GM12878 (cell line): ENCODE measurements around the gene C1orf87.

Experiments
- DPF2 ChIP-seq: fragments of 450-650 bp; IDR thresholded peaks from 2 replicates; pipeline ENCODE4 v1.6.1; 2017; ENCODE audit warnings: mild to moderate bottlenecking
- EP300 ChIP-seq, 2 experiments: fragments of 150-350 bp in 1 of 2; IDR thresholded peaks; 2 replicates each; pipeline ENCODE4 v1.6.1; 2011 to 2012; ENCODE audit warnings: low read depth in 2 of 2, low read length in 2 of 2, borderline replicate concordance in 1 of 2, improper control_type of control experiment in 1 of 2, inconsistent platforms in 1 of 2; ENCODE audit not compliant: control insufficient read depth in 1 of 2
- EZH2 ChIP-seq: IDR thresholded peaks from 2 replicates; pipeline ENCODE4 v1.6.1; 2012; ENCODE audit warnings: low read depth, mild to moderate bottlenecking, control low read depth, inconsistent platforms, low read length, borderline replicate concordance; ENCODE audit not compliant: control insufficient read depth
- HDAC6 ChIP-seq: fragments of 200-600 bp; sonication (generic); IDR thresholded peaks from one replicate; pipeline ENCODE4 v1.8.0; 2017; ENCODE audit warnings: antibody characterized with exemption; ENCODE audit not compliant: unreplicated experiment
- RELB ChIP-seq: fragments of 450-650 bp; IDR thresholded peaks from 2 replicates; pipeline ENCODE4 v1.6.1; 2017; ENCODE audit warnings: low read depth, mild to moderate bottlenecking, moderate library complexity
- SREBF1 ChIP-seq: IDR thresholded peaks from 2 replicates; pipeline ENCODE4 v1.6.1; 2012; ENCODE audit warnings: mild to moderate bottlenecking, low read length
- ZNF622 ChIP-seq: fragments of 450-650 bp; IDR thresholded peaks from 2 replicates; pipeline ENCODE4 v1.6.1; 2017; ENCODE audit warnings: mild to moderate bottlenecking, inconsistent platforms
- TF ChIP-seq, protein P1 (sequence below), 3 experiments: IDR thresholded peaks in 2 of 3; conservative IDR thresholded peaks in 1 of 3; 2 replicates each; pipeline ENCODE4 v1.5.1; 2011; ENCODE audit warnings: low read depth in 3 of 3, low read length in 3 of 3, mild to moderate bottlenecking in 3 of 3, control low read depth in 2 of 3, moderate library complexity in 2 of 3, inconsistent platforms in 1 of 3, mixed read lengths in 1 of 3; ENCODE audit not compliant: control insufficient read depth in 2 of 3, insufficient read depth in 1 of 3; ENCODE audit errors: extremely low read depth in 1 of 3
- TF ChIP-seq, protein P2 (sequence below): fragments of 450-650 bp; IDR thresholded peaks from 2 replicates; pipeline ENCODE4 v1.6.1; 2017; ENCODE audit warnings: borderline replicate concordance

DNA sequence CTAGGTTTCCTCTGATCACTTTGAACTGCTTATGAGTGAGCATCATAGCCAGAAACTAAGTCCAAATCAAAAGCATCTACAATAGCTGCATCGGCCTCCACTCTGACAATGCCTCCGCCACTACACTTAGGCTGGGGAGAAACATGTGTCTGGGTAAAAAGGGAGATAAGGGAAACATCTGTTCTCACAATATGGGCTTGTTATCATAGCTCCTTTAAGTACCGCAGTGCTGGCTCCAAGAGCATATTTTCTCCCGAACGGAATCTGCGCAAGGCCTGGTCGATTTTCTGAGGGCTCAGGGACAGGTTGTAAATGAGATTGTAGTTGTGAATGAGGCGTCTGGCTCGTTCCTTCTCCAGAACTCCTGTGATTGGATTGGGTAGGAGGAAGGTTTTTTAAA is 83.1 kb downstream of the C1orf87 start:
- no peak for TF ChIP-seq EZH2
- TF ChIP-seq ZNF622: no peak
- TF ChIP-seq, protein P1, sequence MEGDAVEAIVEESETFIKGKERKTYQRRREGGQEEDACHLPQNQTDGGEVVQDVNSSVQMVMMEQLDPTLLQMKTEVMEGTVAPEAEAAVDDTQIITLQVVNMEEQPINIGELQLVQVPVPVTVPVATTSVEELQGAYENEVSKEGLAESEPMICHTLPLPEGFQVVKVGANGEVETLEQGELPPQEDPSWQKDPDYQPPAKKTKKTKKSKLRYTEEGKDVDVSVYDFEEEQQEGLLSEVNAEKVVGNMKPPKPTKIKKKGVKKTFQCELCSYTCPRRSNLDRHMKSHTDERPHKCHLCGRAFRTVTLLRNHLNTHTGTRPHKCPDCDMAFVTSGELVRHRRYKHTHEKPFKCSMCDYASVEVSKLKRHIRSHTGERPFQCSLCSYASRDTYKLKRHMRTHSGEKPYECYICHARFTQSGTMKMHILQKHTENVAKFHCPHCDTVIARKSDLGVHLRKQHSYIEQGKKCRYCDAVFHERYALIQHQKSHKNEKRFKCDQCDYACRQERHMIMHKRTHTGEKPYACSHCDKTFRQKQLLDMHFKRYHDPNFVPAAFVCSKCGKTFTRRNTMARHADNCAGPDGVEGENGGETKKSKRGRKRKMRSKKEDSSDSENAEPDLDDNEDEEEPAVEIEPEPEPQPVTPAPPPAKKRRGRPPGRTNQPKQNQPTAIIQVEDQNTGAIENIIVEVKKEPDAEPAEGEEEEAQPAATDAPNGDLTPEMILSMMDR (IDR thresholded peaks at IDR 0.05 in 2 of 3, conservative IDR thresholded peaks at IDR 0.05 in 1 of 3; ENCODE audit: control insufficient read depth in 2 of 3, extremely low read depth in 1 of 3, insufficient read depth in 1 of 3, low read depth in 3 of 3, low read length in 3 of 3): no peak
- TF ChIP-seq, protein P2, sequence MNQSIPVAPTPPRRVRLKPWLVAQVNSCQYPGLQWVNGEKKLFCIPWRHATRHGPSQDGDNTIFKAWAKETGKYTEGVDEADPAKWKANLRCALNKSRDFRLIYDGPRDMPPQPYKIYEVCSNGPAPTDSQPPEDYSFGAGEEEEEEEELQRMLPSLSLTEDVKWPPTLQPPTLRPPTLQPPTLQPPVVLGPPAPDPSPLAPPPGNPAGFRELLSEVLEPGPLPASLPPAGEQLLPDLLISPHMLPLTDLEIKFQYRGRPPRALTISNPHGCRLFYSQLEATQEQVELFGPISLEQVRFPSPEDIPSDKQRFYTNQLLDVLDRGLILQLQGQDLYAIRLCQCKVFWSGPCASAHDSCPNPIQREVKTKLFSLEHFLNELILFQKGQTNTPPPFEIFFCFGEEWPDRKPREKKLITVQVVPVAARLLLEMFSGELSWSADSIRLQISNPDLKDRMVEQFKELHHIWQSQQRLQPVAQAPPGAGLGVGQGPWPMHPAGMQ: no peak
- no peak for TF ChIP-seq EP300 (IDR thresholded peaks at IDR 0.05; ENCODE audit: borderline replicate concordance in 1 of 2, control insufficient read depth in 1 of 2, low read depth in 2 of 2, low read length in 2 of 2)
- no peak for TF ChIP-seq HDAC6
- TF ChIP-seq SREBF1: no peak
- TF ChIP-seq DPF2: no peak
- no peak for TF ChIP-seq RELB
